Liver (tissue), 3 donors: ENCODE measurements around the gene MYLK3.

Experiments used
- ATF3 ChIP-seq: IDR thresholded peaks from 2 replicates; pipeline ENCODE4 v1.6.1; 2016; ENCODE audit warnings: antibody characterized with exemption
- CTCF ChIP-seq: fragments of 150-350 bp; IDR thresholded peaks from 2 replicates; pipeline ENCODE4 v1.5.1; 2017; ENCODE audit warnings: improper control_type of control experiment, low read depth, low read length; ENCODE audit not compliant: missing input control
- EGR1 ChIP-seq, 2 donors: IDR thresholded peaks; 2 replicates each; pipeline ENCODE4 v1.6.1; 2016 to 2018; ENCODE audit warnings: antibody characterized with exemption in 2 of 2, low read depth in 2 of 2
- MAX ChIP-seq: IDR thresholded peaks from 2 replicates; pipeline ENCODE4 v1.6.1; 2016; ENCODE audit warnings: antibody characterized with exemption
- RAD21 ChIP-seq, 2 donors: IDR thresholded peaks; 2 replicates each; pipeline ENCODE4 v1.6.1; 2016; ENCODE audit warnings: antibody characterized with exemption in 2 of 2, mild to moderate bottlenecking in 2 of 2
- REST ChIP-seq: IDR thresholded peaks from 2 replicates; pipeline ENCODE4 v1.6.1; 2016; ENCODE audit warnings: antibody characterized with exemption, mild to moderate bottlenecking
- SP1 ChIP-seq: IDR thresholded peaks from 2 replicates; pipeline ENCODE4 v1.6.1; 2018; ENCODE audit warnings: antibody characterized with exemption, mild to moderate bottlenecking
- TAF1 ChIP-seq: conservative IDR thresholded peaks from 2 replicates; pipeline ENCODE4 v1.6.1; 2016; ENCODE audit warnings: antibody characterized with exemption, mild to moderate bottlenecking
- YY1 ChIP-seq: IDR thresholded peaks from 2 replicates; pipeline ENCODE4 v1.6.1; 2016; ENCODE audit warnings: antibody characterized with exemption, mild to moderate bottlenecking
- donor health status: healthy.
- donor health status: healthy.

- TF ChIP-seq CTCF: no peak
- TF ChIP-seq EGR1 (IDR thresholded peaks at IDR 0.05; ENCODE audit: low read depth in 2 of 2): no peak
- TF ChIP-seq MAX: no peak
- no peak for TF ChIP-seq YY1
- no peak for TF ChIP-seq REST
- TF ChIP-seq RAD21 (IDR thresholded peaks at IDR 0.05): no peak
- TF ChIP-seq TAF1: no peak
- no peak for TF ChIP-seq ATF3
- TF ChIP-seq SP1: no peak
These were observed 29.7 kb upstream of the MYLK3 start for GRCh38 chr16:46777804-46778203.
